ENCODE results near the gene KDM3B.

The KDM3B gene

DNA sequence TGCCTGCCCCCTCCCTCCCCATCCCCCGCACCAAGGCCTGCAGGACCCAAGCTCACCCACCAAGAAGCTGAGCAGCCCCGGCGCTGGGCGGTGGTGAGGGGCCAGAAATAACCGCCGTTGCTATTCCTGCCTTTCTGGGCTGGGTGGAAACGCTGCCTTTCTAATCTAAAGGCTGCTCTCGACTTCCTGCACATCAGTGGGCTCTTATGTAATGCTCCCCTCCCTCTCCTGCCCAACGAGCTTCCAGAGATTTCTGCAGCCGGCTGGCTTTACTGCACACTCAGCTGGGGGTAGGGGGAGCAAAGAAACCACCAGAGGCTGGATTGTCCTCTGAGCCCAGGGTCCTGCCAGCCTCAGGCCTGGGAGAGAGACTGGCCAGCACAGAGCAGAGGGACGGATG is 105.9 kb downstream of the KDM3B start:
- Histone ChIP-seq H2BK120ac (ENCODE audit: insufficient read depth, low read length, poor library complexity) (no peak overlapping the region), H3K23ac (ENCODE audit: low read length) (no peak overlapping the region), H3K79me2 (ENCODE audit: control insufficient read depth, insufficient read depth, low read length, poor library complexity) (no peaks in the 10 kb centered on the region), H3K4me1 (ENCODE audit: control insufficient read depth in 1 of 2, insufficient read depth in 2 of 2, low read length in 2 of 2) (peaks cover 0 to 1% of the 10 kb centered on the region in 2 experiments), H2BK12ac (ENCODE audit: low read length) (no peak overlapping the region), H4K8ac (ENCODE audit: low read depth, low read length) (no peak overlapping the region), H3K4me3 (ENCODE audit: low read depth, low read length) (no peak overlapping the region), H4K12ac (ENCODE audit: low read depth, low read length) (no peak overlapping the region), H3K79me1 (ENCODE audit: low read length) (no peaks in the 10 kb centered on the region), H3K27ac (ENCODE audit: low read depth, low read length) (no peak overlapping the region), H2BK5ac (ENCODE audit: low read depth, low read length, poor library complexity) (no peak overlapping the region), H3K27me3 (ENCODE audit: insufficient read depth, low read length) (no peaks in the 10 kb centered on the region), H3K36me3 (ENCODE audit: control insufficient read depth in 1 of 2, insufficient read depth in 2 of 2, low read length in 2 of 2) (no peaks in the 10 kb centered on the region), H3K4ac (ENCODE audit: low read depth, low read length) (no peak overlapping the region), H3K14ac (ENCODE audit: low read length) (no peak overlapping the region), H2AK5ac (ENCODE audit: low read length) (no peak overlapping the region), H3K4me2 (ENCODE audit: low read length) (no peak overlapping the region), H3K9ac (ENCODE audit: low read length) (no peak overlapping the region), H4K91ac (ENCODE audit: low read depth, low read length) (no peak overlapping the region), H3K9me3 (ENCODE audit: insufficient read depth, low read depth, low read length) (no peaks in the 10 kb centered on the region), H3K18ac (ENCODE audit: low read length) (no peak overlapping the region), H2AFZ (ENCODE audit: insufficient read depth, low read length, poor library complexity) (no peak overlapping the region)
- no CpG with 5 or more reads among the region's 11 CpGs for WGBS (ENCODE audit: extremely low coverage, insufficient coverage, insufficient read length)
- DNase-seq, result no peak

GRCh38 chr5:138458856-138459255 is 106.4 kb downstream of the KDM3B start:
- no peaks in the 10 kb centered on the region for H3K9me3 ChIP-seq (ENCODE audit: insufficient read depth, low read depth, low read length)

DNA sequence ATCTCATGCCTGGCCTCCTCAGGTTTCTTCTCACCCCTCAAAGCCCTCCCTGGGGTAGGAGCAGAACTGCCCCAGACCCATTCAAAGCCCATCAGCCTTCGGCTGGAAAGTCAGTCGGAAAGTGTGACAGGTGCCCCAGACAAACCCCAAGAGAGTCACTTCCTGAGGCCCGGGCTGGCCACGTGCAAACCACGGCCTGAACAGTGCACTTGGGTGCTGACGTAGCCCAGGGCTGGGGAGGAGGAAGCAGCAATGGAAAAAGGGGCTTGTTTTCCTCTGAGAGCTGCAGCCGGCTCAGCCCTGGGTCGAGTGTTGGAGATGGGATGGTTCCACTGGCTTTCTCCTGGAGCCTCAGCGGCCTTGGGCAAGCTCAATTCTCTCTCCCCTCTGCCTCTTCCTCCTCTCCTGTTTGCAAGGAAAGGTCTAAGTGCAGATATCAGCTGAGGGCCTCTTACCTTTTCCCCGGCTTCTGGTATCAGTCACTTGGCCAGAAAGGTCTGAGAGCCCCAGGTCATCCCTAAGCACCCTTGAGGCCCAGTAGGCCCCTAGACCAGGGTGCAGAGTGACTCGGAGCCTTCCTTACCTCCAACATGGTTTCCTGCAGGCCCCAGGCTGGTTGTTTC is 106.9 kb downstream of the KDM3B start:
- Histone ChIP-seq H3K27ac (ENCODE audit: low read depth, low read length) (no peak overlapping the region), H4K12ac (ENCODE audit: low read depth, low read length) (no peak overlapping the region), H3K4me2 (ENCODE audit: low read length) (no peak overlapping the region), H3K18ac (ENCODE audit: low read length) (no peak overlapping the region), H3K79me2 (ENCODE audit: control insufficient read depth, insufficient read depth, low read length, poor library complexity) (peaks cover 4% of the 10 kb centered on the region), H3K27me3 (ENCODE audit: insufficient read depth, low read length) (no peaks in the 10 kb centered on the region), H3K23ac (ENCODE audit: low read length) (no peak overlapping the region), H3K4me3 (ENCODE audit: low read depth, low read length) (no peak overlapping the region), H3K79me1 (ENCODE audit: low read length) (peaks cover 6% of the 10 kb centered on the region), H2BK120ac (ENCODE audit: insufficient read depth, low read length, poor library complexity) (no peak overlapping the region), H3K9ac (ENCODE audit: low read length) (no peak overlapping the region), H3K14ac (ENCODE audit: low read length) (no peak overlapping the region), H3K4ac (ENCODE audit: low read depth, low read length) (no peak overlapping the region), H2BK12ac (ENCODE audit: low read length) (no peak overlapping the region), H3K36me3 (ENCODE audit: control insufficient read depth in 1 of 2, insufficient read depth in 2 of 2, low read length in 2 of 2) (no peaks in the 10 kb centered on the region), H3K9me3 (ENCODE audit: insufficient read depth, low read depth, low read length) (no peaks in the 10 kb centered on the region), H3K4me1 (ENCODE audit: control insufficient read depth in 1 of 2, insufficient read depth in 2 of 2, low read length in 2 of 2) (peaks cover 0 to 2% of the 10 kb centered on the region in 2 experiments), H4K8ac (ENCODE audit: low read depth, low read length) (no peak overlapping the region), H2BK5ac (ENCODE audit: low read depth, low read length, poor library complexity) (no peak overlapping the region), H4K91ac (ENCODE audit: low read depth, low read length) (no peak overlapping the region), H2AFZ (ENCODE audit: insufficient read depth, low read length, poor library complexity) (no peak overlapping the region), H2AK5ac (ENCODE audit: low read length) (no peak overlapping the region)
- peak in 1 of 2 donors; percentile 36 for DNase-seq
- WGBS (ENCODE audit: extremely low coverage, insufficient coverage, insufficient read length), result no CpG with 5 or more reads among the region's 11 CpGs

More at GRCh38 chr5:138458856-138459255, 106.4 kb downstream of the KDM3B start:
- Histone ChIP-seq H2AK5ac (ENCODE audit: low read length) (no peak overlapping the region), H3K36me3 (ENCODE audit: control insufficient read depth in 1 of 2, insufficient read depth in 2 of 2, low read length in 2 of 2) (no peaks in the 10 kb centered on the region), H3K27ac (ENCODE audit: low read depth, low read length) (no peak overlapping the region), H4K8ac (ENCODE audit: low read depth, low read length) (no peak overlapping the region), H3K14ac (ENCODE audit: low read length) (no peak overlapping the region), H2AFZ (ENCODE audit: insufficient read depth, low read length, poor library complexity) (no peak overlapping the region), H3K4me1 (ENCODE audit: control insufficient read depth in 1 of 2, insufficient read depth in 2 of 2, low read length in 2 of 2) (peaks cover 0 to 2% of the 10 kb centered on the region in 2 experiments), H3K18ac (ENCODE audit: low read length) (no peak overlapping the region), H2BK12ac (ENCODE audit: low read length) (no peak overlapping the region), H3K4me3 (ENCODE audit: low read depth, low read length) (no peak overlapping the region), H3K9ac (ENCODE audit: low read length) (no peak overlapping the region), H2BK120ac (ENCODE audit: insufficient read depth, low read length, poor library complexity) (no peak overlapping the region), H3K4me2 (ENCODE audit: low read length) (no peak overlapping the region), H3K4ac (ENCODE audit: low read depth, low read length) (no peak overlapping the region), H3K27me3 (ENCODE audit: insufficient read depth, low read length) (no peaks in the 10 kb centered on the region), H3K23ac (ENCODE audit: low read length) (no peak overlapping the region), H4K12ac (ENCODE audit: low read depth, low read length) (no peak overlapping the region), H2BK5ac (ENCODE audit: low read depth, low read length, poor library complexity) (no peak overlapping the region), H4K91ac (ENCODE audit: low read depth, low read length) (no peak overlapping the region), H3K79me2 (ENCODE audit: control insufficient read depth, insufficient read depth, low read length, poor library complexity) (peaks cover 3% of the 10 kb centered on the region), H3K79me1 (ENCODE audit: low read length) (peaks cover 2% of the 10 kb centered on the region)
- no peak for DNase-seq
- no CpG with 5 or more reads among the region's 9 CpGs for WGBS (ENCODE audit: extremely low coverage, insufficient coverage, insufficient read length)

DNA sequence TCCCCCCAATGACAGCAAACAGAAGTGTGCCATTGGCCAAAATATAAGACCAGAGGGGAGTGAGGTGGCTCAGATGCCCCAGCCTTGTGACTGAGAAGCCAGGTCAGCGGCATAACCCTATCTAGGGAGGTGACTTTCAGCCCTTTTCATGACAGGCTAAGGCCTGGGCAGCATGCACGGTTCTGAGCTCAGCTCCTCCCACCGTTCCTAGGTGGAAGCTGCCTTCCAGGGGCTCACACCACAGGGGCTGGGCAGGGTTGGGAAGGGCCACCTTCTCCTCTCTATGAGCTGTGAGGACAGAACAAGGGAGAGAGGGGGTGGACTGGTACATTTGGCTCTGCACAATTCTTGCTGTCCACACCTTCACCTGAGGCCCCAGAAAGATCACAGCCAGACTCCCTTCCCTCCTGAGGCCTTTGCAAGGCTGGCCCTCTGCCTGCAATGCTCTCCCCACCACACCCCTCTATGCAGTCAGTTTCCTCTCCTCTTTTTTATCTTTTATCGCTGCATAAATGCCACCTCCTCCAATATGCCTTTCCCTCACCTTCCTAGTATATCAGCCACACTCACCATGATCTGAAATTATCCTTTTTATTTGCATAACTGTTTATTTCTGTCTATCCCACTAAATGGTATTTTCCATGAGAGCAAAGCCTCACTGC is 107.7 kb downstream of the KDM3B start:
- H3K14ac ChIP-seq (ENCODE audit: low read length), result no peak overlapping the region
- DNase-seq, result no peak
- H2BK12ac ChIP-seq (ENCODE audit: low read length), result no peak overlapping the region
- no peak overlapping the region for H3K4me3 ChIP-seq (ENCODE audit: low read depth, low read length)
- no peak overlapping the region for H3K4me2 ChIP-seq (ENCODE audit: low read length)
- no peak overlapping the region for H4K91ac ChIP-seq (ENCODE audit: low read depth, low read length)
- H2AK5ac ChIP-seq (ENCODE audit: low read length), result no peak overlapping the region
- H3K18ac ChIP-seq (ENCODE audit: low read length), result no peak overlapping the region
- no peaks in the 10 kb centered on the region for H3K27me3 ChIP-seq (ENCODE audit: insufficient read depth, low read length)
- H3K36me3 ChIP-seq (ENCODE audit: control insufficient read depth in 1 of 2, insufficient read depth in 2 of 2, low read length in 2 of 2), result no peaks in the 10 kb centered on the region
- H2BK5ac ChIP-seq (ENCODE audit: low read depth, low read length, poor library complexity), result no peak overlapping the region
- no peak overlapping the region for H3K4ac ChIP-seq (ENCODE audit: low read depth, low read length)
- H3K27ac ChIP-seq (ENCODE audit: low read depth, low read length), result no peak overlapping the region
- peaks cover 4% of the 10 kb centered on the region for H3K79me2 ChIP-seq (ENCODE audit: control insufficient read depth, insufficient read depth, low read length, poor library complexity)
- H4K8ac ChIP-seq (ENCODE audit: low read depth, low read length), result no peak overlapping the region
- no CpG with 5 or more reads among the region's 4 CpGs for WGBS (ENCODE audit: extremely low coverage, insufficient coverage, insufficient read length)
- no peak overlapping the region for H3K9ac ChIP-seq (ENCODE audit: low read length)
- peaks cover 11% of the 10 kb centered on the region for H3K79me1 ChIP-seq (ENCODE audit: low read length)
- H3K9me3 ChIP-seq (ENCODE audit: insufficient read depth, low read depth, low read length), result no peaks in the 10 kb centered on the region
- no peak overlapping the region for H2AFZ ChIP-seq (ENCODE audit: insufficient read depth, low read length, poor library complexity)
- peaks cover 0 to 2% of the 10 kb centered on the region in 2 experiments for H3K4me1 ChIP-seq (ENCODE audit: control insufficient read depth in 1 of 2, insufficient read depth in 2 of 2, low read length in 2 of 2)
- no peak overlapping the region for H2BK120ac ChIP-seq (ENCODE audit: insufficient read depth, low read length, poor library complexity)
- H4K12ac ChIP-seq (ENCODE audit: low read depth, low read length), result no peak overlapping the region
- H3K23ac ChIP-seq (ENCODE audit: low read length), result no peak overlapping the region

All from trophoblast cell (in vitro differentiated cells and primary cell).